HG03108 (cell line): Measurements from ENCODE around the gene ABLIM1.

Source experiments
- ATAC-seq: cut with Tn5 transposase; IDR thresholded peaks from one replicate; pipeline ENCODE4 v1.9.1; 2021; ENCODE audit warnings: moderate library complexity; ENCODE audit not compliant: unreplicated experiment

The ABLIM1 gene

DNA sequence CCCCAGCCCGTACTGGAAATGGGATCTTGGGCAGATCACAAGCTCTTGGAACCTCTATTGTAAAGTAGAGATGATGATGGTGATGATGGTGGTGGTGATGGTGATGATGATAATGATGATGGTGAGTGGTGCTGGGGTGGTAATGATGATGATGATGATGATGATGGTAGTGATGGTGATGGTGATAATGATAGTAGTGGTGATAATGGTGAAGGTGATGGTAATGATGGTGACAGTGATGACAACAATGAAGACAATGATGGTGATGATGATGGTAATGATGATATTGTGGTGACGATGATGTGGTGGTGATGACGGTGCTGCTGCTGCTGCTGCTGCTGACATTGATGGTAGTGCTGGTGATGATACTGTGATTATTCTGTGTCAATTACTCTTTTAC, 162.8 kb downstream of the ABLIM1 start:
- no peak for ATAC-seq

DNA sequence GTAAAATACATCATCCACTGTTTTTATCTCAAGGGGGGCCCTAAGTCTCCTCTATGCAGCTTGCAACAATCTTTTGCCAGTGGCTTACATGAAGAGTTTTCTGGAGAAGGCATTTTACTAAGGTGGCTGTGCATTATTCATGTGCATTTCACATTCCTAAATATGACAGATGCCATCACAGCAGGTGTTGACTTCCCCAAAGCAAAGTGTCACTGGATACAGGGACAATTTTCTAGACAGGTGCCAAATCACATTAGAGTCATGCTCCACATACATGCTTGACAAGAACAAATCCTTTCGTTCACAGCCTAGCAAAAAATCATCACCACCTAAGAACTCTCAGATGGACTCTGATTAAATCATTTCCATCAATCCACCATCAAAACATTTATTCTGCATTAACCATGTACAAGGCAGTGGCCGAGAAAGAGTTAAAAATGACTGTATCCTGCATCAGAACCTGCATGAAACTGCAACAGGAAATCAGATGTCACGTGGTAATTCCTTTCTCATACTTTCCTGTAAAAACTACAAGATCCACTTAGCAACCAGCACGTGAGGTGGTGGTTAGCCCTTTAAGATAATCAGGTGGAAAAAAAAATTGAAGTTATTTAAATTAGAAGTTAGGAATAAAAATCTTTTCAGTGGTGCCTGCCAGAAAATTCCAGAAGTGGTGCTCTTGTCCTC, 165.6 kb downstream of the ABLIM1 start:
- ATAC-seq = no peak

DNA sequence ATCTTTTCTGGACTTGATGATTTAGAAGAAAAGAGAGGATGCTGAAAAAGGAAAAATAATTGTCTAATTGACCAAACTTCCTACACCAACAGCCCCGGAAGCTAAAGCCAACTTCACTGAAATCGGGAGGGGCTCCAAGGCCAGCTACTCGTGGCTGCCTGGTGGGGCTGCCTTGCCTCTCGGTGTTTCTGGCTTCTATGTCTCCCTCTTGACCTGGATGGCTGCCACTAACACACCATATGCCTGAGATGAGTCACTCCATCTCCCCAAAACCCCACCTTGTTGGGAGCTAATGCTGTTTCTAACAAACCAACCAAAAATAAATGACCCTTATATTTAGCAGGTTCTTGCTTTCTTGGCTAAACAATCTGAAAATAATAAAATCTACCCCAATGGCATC, 166.1 kb downstream of the ABLIM1 start:
- ATAC-seq = no peak

GRCh38 chr10:114491419-114491818, 166.7 kb downstream of the ABLIM1 start:
- no peak for ATAC-seq

DNA sequence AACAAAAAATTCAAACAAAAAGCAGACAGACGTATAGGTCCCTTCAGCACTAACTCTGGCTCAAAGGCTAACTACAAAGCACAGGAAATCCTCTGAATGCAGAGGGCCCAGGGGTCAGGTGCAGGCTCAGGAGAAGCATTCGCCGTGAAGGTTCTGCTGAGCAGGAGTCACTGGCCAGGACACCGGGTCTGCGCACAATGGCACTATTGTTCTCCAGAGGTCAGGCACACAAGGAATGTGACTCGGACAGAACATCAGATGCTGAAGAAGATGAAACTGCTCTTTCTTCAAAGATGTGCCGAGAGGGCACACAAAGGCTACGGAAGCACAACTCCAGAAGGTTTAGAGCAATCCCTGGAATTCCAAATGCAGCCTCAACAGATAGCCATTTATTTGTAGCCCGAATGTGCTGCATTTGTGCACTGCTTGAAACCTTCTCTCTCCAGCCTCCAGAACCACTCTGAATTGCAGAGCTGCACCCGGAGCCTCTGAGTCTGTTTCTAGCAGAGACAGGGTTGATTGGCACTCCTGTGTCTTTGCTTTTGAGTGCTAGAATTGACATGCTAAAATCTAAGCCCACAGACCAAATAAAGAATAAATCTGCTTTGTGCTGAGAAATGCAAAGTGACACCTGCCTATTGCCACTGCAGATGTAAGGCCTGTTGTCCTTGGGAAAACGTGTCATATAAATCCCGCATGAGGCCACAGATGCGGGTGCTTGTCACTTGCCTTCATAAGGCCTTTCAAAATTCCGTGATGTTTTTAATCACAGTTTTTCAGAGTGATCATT, 168.4 kb downstream of the ABLIM1 start:
- no peak for ATAC-seq

DNA sequence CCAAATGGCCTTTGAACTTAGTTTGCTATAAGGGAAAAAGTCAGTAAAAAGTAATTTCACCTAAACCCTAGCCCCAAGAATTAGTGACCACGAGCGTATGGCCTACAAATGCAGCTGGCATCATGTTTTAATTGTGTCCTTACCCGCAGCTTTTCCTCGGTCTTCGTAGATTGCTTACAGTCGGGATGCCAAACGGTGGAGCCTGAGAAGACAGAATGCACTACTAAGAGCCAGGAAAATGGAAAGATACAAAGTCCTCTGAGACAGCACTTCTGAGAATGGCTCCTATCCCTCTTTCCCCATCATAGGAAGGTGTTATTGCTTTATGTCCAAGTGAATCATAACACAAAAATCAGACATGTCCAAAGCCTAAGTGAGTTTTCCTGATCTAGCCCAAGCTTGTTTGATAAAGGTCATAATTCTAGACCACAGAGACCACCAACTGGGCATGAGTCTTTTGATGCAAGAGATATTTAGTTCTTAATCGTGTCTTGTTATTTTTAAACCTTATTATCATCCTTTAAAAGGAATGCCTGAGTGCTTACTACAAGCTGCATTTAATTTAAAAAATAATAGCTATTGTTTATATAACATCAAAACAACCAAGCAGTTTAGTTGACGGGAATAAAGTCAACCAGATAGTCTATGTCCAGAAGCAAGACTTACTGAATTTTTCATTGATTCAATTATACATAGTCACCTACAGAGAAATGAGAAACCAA, 170.1 kb downstream of the ABLIM1 start:
- ATAC-seq = no peak

DNA sequence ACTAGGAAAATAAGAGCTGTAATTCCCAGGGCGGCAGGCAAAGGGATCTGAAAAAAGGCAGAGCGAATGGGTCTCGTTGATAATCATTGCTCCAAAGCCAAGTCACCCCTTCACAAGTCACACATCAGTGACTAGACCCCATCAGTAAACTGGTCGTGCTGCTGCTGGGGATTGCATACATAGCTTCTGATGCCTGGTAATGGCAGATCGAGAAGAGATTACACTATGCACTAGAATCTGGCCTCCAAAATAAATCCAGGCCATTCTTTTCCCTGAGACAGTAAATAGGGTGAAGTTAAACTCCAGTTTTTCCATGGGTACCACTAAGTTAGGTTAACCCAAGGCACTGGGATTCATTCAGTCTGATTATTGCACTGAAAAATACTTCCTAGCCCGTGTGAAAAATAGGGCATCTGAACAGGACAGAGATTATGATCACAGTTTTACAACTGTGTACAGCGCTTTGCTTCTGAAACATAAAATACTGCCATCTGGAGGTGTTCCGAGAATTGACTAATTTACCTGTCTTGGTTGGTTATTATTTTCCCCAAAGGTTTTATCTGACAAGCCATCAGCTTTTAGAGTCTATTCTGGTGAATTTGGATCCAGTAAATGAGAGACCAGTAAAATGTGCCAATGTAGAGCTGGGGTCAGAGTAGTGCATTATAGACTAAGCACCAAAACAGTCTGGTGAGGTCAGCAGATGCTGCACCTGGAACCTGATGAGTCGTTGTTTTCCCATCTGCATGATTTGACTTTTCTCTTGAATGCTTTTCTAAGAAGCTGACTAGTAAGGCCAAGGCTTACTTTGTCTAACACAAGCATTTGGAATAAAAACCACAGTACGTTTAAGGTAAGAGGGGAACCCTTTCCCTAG, 170.9 kb downstream of the ABLIM1 start:
- no peak for ATAC-seq

DNA sequence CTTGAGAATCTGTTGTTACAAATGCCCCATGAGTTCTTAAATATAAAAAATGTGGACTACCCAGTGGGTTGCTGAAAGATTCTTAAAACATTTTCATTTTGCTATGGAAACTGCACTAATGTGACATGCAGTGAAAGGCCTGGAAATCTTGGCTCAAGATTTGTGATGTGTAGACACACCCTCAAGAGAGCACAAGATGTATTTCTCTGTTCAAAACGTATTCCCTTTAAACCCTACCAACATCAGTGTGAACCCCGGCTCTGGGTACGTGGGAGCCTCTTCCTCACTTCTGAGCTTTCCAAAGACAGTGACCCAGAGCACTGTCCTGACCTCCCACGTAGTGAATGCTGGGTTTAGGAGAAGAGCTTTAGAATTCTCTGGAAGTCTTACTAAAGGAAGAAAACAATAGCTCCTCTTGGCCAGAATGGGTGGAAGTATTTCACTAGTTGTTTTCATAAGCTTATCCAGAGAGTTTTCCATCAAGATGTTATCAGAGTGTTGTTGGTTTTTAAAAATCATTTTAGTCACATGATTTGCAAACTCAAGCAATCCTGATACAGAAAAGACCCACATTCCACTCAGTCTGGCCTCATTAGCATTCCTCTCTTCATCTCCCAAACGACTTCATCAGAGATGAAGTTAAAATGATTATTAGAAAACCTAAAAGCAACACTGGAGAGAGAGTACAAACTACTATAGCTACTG, 172.2 kb downstream of the ABLIM1 start:
- ATAC-seq = no peak

DNA sequence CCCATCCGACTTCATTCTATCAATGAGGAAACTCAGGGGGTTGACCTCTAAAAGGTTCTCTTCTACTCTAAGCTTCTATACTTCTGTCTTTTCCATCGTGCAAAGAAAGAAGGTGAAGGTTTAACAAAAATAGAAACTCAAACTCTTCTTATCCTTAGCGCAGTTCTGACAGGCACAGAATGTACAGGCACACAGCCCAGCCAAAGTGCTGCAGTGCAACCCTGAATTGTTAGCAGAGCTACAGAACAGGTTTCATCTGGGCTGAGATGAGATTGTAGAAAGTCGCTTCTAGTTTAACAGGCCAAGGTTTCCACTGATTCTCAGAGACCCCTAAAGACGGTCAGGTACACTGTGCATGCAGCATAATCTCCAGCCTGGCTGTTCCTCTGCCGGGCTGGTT, 174.5 kb downstream of the ABLIM1 start:
- no peak for ATAC-seq

DNA sequence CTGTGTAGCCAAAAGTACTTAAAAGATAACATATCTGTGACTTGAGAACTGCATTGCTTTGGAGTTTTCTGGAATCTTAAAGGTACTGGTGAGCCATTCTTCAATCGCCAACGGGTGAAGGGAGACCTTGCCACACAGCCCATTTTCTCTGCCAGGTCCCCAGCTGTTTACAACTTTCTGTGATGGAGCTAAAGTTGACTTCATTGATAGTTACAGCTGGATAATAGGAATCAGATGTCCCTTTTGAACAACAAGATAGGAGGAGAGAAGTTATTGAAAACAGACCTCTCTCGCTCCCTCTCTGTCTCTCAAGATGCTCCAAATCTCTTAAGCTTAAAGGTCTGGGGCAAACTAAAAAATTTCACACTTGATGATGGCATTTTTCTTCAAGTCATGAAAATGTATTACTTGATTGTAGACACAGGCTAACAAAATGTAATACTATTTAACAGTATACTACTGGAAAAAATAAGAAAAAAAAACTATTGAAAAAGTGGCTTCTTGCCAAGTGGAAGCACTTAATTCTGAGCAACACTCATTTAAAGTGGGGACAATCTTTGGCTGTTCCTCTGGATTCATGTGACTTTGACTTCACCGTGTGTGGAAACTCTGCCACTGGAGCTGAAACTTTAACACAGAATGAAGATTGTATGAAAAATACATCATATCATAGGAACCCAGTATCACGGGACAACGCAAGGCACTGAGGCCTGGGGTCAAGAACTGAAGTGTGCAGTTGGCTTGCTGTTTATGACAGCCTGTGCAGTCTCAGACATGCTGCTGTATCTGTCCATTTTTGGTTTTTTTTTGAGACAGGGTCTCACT, 175.4 kb downstream of the ABLIM1 start:
- ATAC-seq = no peak

DNA sequence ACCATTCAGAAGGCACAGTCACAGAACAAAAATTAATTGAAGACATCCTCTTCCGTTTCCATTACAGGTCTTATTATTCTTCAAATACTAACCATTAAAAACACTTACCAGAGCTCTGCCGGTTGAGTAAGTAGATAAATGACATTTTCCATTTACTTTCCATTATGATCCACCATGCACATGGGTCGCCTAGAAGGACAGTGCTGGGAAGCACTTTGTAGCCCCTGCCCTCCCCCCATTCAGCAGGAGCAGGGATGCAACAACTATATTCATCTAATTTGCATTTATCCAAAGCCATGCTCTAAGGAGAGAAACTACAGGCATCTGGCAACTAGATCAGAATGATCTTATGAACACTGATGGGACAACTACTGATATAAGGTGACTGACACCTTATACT, 177.0 kb downstream of the ABLIM1 start:
- no peak for ATAC-seq

DNA sequence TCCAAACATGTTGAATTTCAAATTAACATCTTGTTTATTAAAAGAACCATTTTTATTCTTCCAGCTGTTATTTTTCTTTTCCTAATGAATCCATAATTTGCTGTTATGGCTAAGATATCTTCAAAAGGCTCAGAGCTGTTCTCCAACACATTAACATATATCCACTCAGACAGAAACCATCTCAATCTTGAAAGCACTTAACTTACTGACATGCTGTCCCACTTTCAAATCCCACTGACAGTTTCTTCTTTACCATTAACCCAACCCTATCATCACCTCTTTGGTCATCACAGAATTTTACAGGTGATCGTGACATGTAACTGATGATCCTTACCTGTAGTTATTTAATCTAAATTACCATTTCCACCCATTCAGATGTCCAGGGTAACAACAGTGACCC, 178.2 kb downstream of the ABLIM1 start:
- no peak for ATAC-seq

DNA sequence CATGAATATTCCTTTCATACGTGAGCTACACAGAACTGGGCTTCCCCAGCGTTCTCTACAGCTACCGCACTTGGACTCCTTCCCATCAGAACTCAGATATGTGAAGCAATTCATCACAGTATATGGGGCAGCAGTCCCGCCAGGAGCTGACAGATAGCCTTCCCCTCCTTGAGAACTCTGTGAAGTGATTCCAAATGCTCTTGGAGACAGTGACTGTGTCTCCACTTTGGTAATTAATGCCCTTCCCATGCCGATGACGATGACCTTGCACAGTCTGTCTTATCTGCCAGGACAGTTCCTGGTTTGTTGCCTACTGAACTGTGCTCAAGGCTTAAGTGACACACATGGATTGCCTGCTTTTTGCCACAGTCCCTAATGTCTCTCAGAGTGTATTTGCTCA, 178.8 kb downstream of the ABLIM1 start:
- no peak for ATAC-seq

DNA sequence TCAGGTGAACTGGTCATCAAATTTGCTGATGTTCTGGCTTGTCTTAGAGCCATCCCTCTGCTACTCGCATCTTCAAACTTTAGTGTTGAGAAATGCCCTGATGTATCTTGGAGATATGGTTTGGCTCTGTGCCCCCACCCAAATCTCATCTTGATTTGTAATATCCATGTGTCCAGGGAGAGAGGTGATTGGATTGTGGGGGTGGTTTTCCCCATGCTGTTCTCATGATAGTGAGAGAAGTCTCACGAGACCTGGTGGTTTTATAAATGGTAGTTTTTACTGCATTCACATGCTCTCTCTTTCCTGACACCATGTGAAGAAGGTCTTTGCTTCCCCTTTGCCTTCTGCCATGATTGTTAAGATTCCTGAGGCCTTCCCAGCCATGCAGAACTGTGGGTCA, 179.8 kb downstream of the ABLIM1 start:
- ATAC-seq = no peak

DNA sequence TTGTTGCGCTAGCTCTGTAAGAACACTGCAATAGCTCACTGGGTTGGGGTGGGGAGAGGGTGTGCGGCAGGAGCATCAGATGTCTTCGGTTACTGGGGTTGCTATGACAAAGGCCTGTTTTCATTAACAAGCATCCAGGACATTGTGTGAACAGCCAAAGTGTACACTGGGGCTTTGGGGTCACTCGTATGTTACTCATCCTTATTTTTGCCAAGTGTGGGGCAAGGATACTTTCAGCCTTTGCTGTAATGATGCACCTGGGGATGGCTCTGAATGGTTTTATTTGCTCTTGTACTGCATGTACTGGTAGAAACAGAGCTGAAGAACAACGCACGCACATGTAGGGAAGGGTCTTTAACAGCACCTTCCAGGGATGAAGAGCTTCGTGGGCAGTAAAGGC, 180.8 kb downstream of the ABLIM1 start:
- ATAC-seq = no peak

GRCh38 chr10:114474989-114475388, 183.1 kb downstream of the ABLIM1 start:
- no peak for ATAC-seq

DNA sequence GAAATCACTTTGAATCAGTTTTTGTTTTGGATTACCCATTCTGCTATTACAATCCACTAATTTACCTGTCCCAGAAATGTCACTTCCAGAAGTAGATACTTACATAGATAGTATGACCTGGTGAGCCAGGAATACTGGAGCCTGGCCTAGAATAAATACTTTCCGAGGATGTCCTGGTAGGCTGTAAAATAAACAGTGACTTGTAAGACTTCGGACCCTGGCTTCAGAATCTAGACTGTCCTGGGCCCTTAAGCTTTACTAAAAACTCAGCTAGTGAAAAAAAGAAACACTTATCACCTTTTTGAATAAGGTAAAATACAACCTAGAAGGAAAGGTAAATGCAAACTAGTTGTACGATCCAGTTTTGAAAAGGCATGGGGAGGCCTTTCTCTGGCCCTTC, 184.3 kb downstream of the ABLIM1 start:
- ATAC-seq = no peak

DNA sequence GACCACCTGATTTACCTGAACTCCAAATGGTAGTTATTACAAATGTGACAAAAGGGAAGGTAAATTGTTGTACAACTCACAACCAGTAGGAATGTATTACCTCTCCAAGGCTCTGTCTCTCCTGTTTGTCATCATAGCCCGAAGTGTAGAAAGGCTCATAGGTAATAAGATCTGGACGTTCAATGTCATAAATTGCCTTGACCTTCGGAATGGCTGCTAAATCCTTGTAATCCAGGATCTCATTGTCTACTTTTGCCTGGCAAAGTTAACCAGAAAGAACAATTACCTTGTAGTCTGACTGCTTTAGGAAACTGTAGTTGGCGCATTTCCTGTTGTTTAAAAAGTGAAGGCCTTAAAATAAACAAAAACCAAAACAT, 185.2 kb downstream of the ABLIM1 start:
- ATAC-seq = no peak
